ENCODE data around the gene PSEN2.

Gene PSEN2

GRCh38 chr1:226880372-226881287, 10.2 kb downstream of the PSEN2 start:
- no peak overlapping the region for H3K27ac ChIP-seq (replicated peaks)
- TF ChIP-seq POLR2AphosphoS5 (IDR thresholded peaks at IDR 0.05; ENCODE audit: low read depth) (no peak), GABPA (IDR thresholded peaks at IDR 0.05; ENCODE audit: low read depth) (no peak), CTCF (IDR thresholded peaks at IDR 0.05; ENCODE audit: insufficient read depth, low read length) (no peak), REST (IDR thresholded peaks at IDR 0.05; ENCODE audit: insufficient replicate concordance, low read depth) (peak; percentile 84), SPI1 (IDR thresholded peaks at IDR 0.05; ENCODE audit: borderline replicate concordance, low read depth) (no peak)
- H3K4me3 ChIP-seq (replicated peaks; ENCODE audit: insufficient read depth, low read length), result no peak overlapping the region
- no peaks in the 10 kb centered on the region for H3K27me3 ChIP-seq (ENCODE audit: insufficient read depth, poor library complexity, severe bottlenecking)
- no peak for DNase-seq (ENCODE audit: low read depth in 1 of 2, low spot score in 1 of 2)

GRCh38 chr1:226881515-226882185, 11.2 kb downstream of the PSEN2 start:
- no peak for DNase-seq (ENCODE audit: low read depth in 1 of 2, low spot score in 1 of 2)
- no peak for TF ChIP-seq REST (IDR thresholded peaks at IDR 0.05; ENCODE audit: insufficient replicate concordance, low read depth)
- TF ChIP-seq SPI1 (IDR thresholded peaks at IDR 0.05; ENCODE audit: borderline replicate concordance, low read depth), result no peak
- TF ChIP-seq GABPA (IDR thresholded peaks at IDR 0.05; ENCODE audit: low read depth), result no peak
- no peak for TF ChIP-seq POLR2AphosphoS5 (IDR thresholded peaks at IDR 0.05; ENCODE audit: low read depth)
- no peak for TF ChIP-seq CTCF (IDR thresholded peaks at IDR 0.05; ENCODE audit: insufficient read depth, low read length)
- Histone ChIP-seq H3K27ac (replicated peaks) (no peak overlapping the region), H3K4me3 (replicated peaks; ENCODE audit: insufficient read depth, low read length) (no peak overlapping the region), H3K27me3 (ENCODE audit: insufficient read depth, poor library complexity, severe bottlenecking) (no peaks in the 10 kb centered on the region)

- H3K27me3 ChIP-seq (ENCODE audit: insufficient read depth, poor library complexity, severe bottlenecking), result no peaks in the 10 kb centered on the region
- H3K27ac ChIP-seq (replicated peaks), result no peak overlapping the region
- TF ChIP-seq POLR2AphosphoS5 (IDR thresholded peaks at IDR 0.05; ENCODE audit: low read depth) (no peak), GABPA (IDR thresholded peaks at IDR 0.05; ENCODE audit: low read depth) (no peak), SPI1 (IDR thresholded peaks at IDR 0.05; ENCODE audit: borderline replicate concordance, low read depth) (no peak), REST (IDR thresholded peaks at IDR 0.05; ENCODE audit: insufficient replicate concordance, low read depth) (no peak), CTCF (IDR thresholded peaks at IDR 0.05; ENCODE audit: insufficient read depth, low read length) (no peak)
- DNase-seq (ENCODE audit: low read depth in 1 of 2, low spot score in 1 of 2), result no peak
- no peak overlapping the region for H3K4me3 ChIP-seq (replicated peaks; ENCODE audit: insufficient read depth, low read length)
Measured at GRCh38 chr1:226882187-226882586, 11.8 kb downstream of the PSEN2 start.
